Fibroblast of skin of left quadriceps (primary cell): ENCODE measurements around the gene SLC25A21.
"Not testable (repeated sequence)": the region's sequence is repeated elsewhere in the genome, so short reads cannot be mapped to it uniquely, and the experiment has no call there.

Experiments used
- DNase-seq, 2 experiments: peaks; one replicate each; pipeline ENCODE4 v3.0.0-alpha.2; 2013; ENCODE audit warnings: low read depth in 2 of 2

Gene SLC25A21

GRCh38 chr14:37172024-37172869, at the start of gene SLC25A21:
Gene SLC25A21, minus strand, starts transcription at chr14:37172606.
- DNase-seq: peak; percentile 47 to 59

- DNase-seq: no peak
Measured at GRCh38 chr14:37221073-37221472, 48.7 kb upstream of the SLC25A21 start.

- DNase-seq: no peak
Measured at GRCh38 chr14:37215345-37215744, 42.9 kb upstream of the SLC25A21 start.

- DNase-seq: no peak
Measured at GRCh38 chr14:37213016-37213415, 40.6 kb upstream of the SLC25A21 start.

GRCh38 chr14:37210448-37210847, 38.0 kb upstream of the SLC25A21 start:
- DNase-seq: no peak

GRCh38 chr14:37209617-37210016, 37.2 kb upstream of the SLC25A21 start:
- not testable (repeated sequence) for DNase-seq

GRCh38 chr14:37205623-37206605, 33.5 kb upstream of the SLC25A21 start:
- DNase-seq: not testable (repeated sequence)

GRCh38 chr14:37203423-37203822, 31.0 kb upstream of the SLC25A21 start:
- no peak for DNase-seq

- no peak for DNase-seq
Measured at GRCh38 chr14:37202812-37203211, 30.4 kb upstream of the SLC25A21 start.

- no peak for DNase-seq
Measured at GRCh38 chr14:37202265-37202664, 29.9 kb upstream of the SLC25A21 start.

- DNase-seq: no peak
Measured at GRCh38 chr14:37201724-37202123, 29.3 kb upstream of the SLC25A21 start.

GRCh38 chr14:37198907-37199306, 26.5 kb upstream of the SLC25A21 start:
- DNase-seq: no peak

- DNase-seq: no peak
Measured at GRCh38 chr14:37198273-37198598, 25.8 kb upstream of the SLC25A21 start.

GRCh38 chr14:37197421-37198272, 25.2 kb upstream of the SLC25A21 start, which contains the start of gene MIPOL1:
Gene MIPOL1, plus strand, starts transcription at chr14:37197937. Its CDS starts 49,952 bp downstream, at chr14:37247889.
- peak; percentile 75 to 78 for DNase-seq

- no peak for DNase-seq
Measured at GRCh38 chr14:37196604-37197420, 24.4 kb upstream of the SLC25A21 start.

- peak in 1 of 2 experiments; percentile 25 for DNase-seq
Measured at GRCh38 chr14:37195327-37195726, 22.9 kb upstream of the SLC25A21 start.

- DNase-seq: no peak
Measured at GRCh38 chr14:37194698-37195097, 22.3 kb upstream of the SLC25A21 start.

GRCh38 chr14:37189733-37190132, 17.3 kb upstream of the SLC25A21 start:
- DNase-seq: not testable (repeated sequence)

- not testable (repeated sequence) for DNase-seq
Measured at GRCh38 chr14:37187840-37188577, 15.6 kb upstream of the SLC25A21 start.

- no peak for DNase-seq
Measured at GRCh38 chr14:37187294-37187693, 14.9 kb upstream of the SLC25A21 start.
